Fibroblast of the aortic adventitia (primary cell): ENCODE results near the gene VWA1. TPM values are rescaled to one million over a fixed set of nuclear protein-coding genes. Genes with fewer than 3 reads are reported as not detected.

ENCODE experiments used
- DNase-seq: peaks from one replicate; pipeline ENCODE4 v3.0.0-alpha.2; 2010; ENCODE audit warnings: low read depth
- H3K4me3 ChIP-seq: 2 replicates; pipeline ENCODE4 v1.5.1; 2011; ENCODE audit warnings: low read depth, mild to moderate bottlenecking, control low read depth, low read length, moderate library complexity
- CTCF ChIP-seq: IDR thresholded peaks from 2 replicates; pipeline ENCODE4 v1.5.1; 2011; ENCODE audit warnings: mild to moderate bottlenecking, low read length, control low read depth, inconsistent platforms; ENCODE audit not compliant: insufficient read depth
- total RNA-seq: library from RNA; depleted of rRNA; stranded (reverse); fragments of >200 nt; gene quantifications from 2 replicates; pipeline ENCODE4 v1.2.3, GENCODE V29; 2012; ENCODE audit warnings: low replicate concordance

Gene VWA1
- total RNA-seq, 1 donor: 1.8 TPM

- TF ChIP-seq CTCF: no peak
- DNase-seq: no peak
- no peak overlapping the region for H3K4me3 ChIP-seq
Measured at GRCh38 chr1:1434131-1434823, 1.2 kb upstream of the VWA1 start.

- no peak for TF ChIP-seq CTCF
- no peak overlapping the region for H3K4me3 ChIP-seq
- DNase-seq: no peak
Measured at GRCh38 chr1:1434824-1435105, 725 bp upstream of the VWA1 start.

GRCh38 chr1:1435911-1436629 is 580 bp downstream of the VWA1 start:
- no peak for DNase-seq
- peak overlapping the region; percentile 50 for H3K4me3 ChIP-seq
- TF ChIP-seq CTCF: no peak

GRCh38 chr1:1436630-1437032 is 1.1 kb downstream of the VWA1 start:
- no peak for DNase-seq
- TF ChIP-seq CTCF: no peak

GRCh38 chr1:1437033-1437903 is 1.8 kb downstream of the VWA1 start:
- no peak for DNase-seq

More at GRCh38 chr1:1436630-1437032, 1.1 kb downstream of the VWA1 start:
- no peak overlapping the region for H3K4me3 ChIP-seq

More at GRCh38 chr1:1437033-1437903, 1.8 kb downstream of the VWA1 start:
- no peak overlapping the region for H3K4me3 ChIP-seq
- TF ChIP-seq CTCF: no peak
